HG03460 (cell line): ENCODE measurements around the gene CMTM1.
"Not testable (repeated sequence)": the region's sequence is repeated elsewhere in the genome, so short reads cannot be mapped to it uniquely, and the experiment has no call there.

ENCODE experiments used
- ATAC-seq: cut with Tn5 transposase; IDR thresholded peaks from one replicate; pipeline ENCODE4 v1.9.1; 2021; ENCODE audit not compliant: unreplicated experiment

Gene CMTM1

GRCh38 chr16:66561381-66562080 is 4.7 kb upstream of the CMTM1 start:
- ATAC-seq: no peak

- ATAC-seq: no peak
Measured at GRCh38 chr16:66562409-66562808, 3.8 kb upstream of the CMTM1 start.

GRCh38 chr16:66562986-66563385 is 3.3 kb upstream of the CMTM1 start:
- no peak for ATAC-seq

- no peak for ATAC-seq
Measured at GRCh38 chr16:66563574-66564334, 2.5 kb upstream of the CMTM1 start.

GRCh38 chr16:66567270-66567669 is 1.0 kb downstream of the CMTM1 start:
- not testable (repeated sequence) for ATAC-seq

GRCh38 chr16:66568355-66568754 is 2.1 kb downstream of the CMTM1 start:
- ATAC-seq: no peak

- no peak for ATAC-seq
Measured at GRCh38 chr16:66569131-66569530, 2.9 kb downstream of the CMTM1 start.

- ATAC-seq: no peak
Measured at GRCh38 chr16:66569827-66570405, 3.7 kb downstream of the CMTM1 start.

- ATAC-seq: no peak
Measured at GRCh38 chr16:66572356-66572755, 6.1 kb downstream of the CMTM1 start.

- no peak for ATAC-seq
Measured at GRCh38 chr16:66574081-66574480, 7.8 kb downstream of the CMTM1 start.

- ATAC-seq: no peak
Measured at GRCh38 chr16:66574531-66574930, 8.3 kb downstream of the CMTM1 start.

GRCh38 chr16:66575060-66575459 is 8.8 kb downstream of the CMTM1 start:
- no peak for ATAC-seq

GRCh38 chr16:66576296-66576695 is 10.1 kb downstream of the CMTM1 start:
- no peak for ATAC-seq

- ATAC-seq: no peak
Measured at GRCh38 chr16:66578651-66579531, 12.7 kb downstream of the CMTM1 start, which contains the start of gene CMTM2. CMTM2 (plus strand) TSS chr16:66579463; CDS start chr16:66579608, 145 bp downstream.

- no peak for ATAC-seq
Measured at GRCh38 chr16:66580605-66581209, 14.5 kb downstream of the CMTM1 start.

- ATAC-seq: no peak
Measured at GRCh38 chr16:66581246-66581952, 15.2 kb downstream of the CMTM1 start.

GRCh38 chr16:66585481-66586239 is 19.4 kb downstream of the CMTM1 start:
- ATAC-seq: no peak

- no peak for ATAC-seq
Measured at GRCh38 chr16:66587881-66588600, 21.8 kb downstream of the CMTM1 start.
